Stomach (tissue), 9 donors: ENCODE data around the gene LRRC72. TPM values are rescaled to one million over a fixed set of nuclear protein-coding genes. Genes with fewer than 3 reads are reported as not detected.
A peak's percentile ranks its signal among the peaks of the same experiment; 100 is the strongest.

Experiments
- DNase-seq, 2 donors: peaks; one replicate each; pipeline versions ENCODE4 v3.0.0 to v3.0.0-alpha.2; 2013 to 2019
- H3K27ac ChIP-seq, 5 donors: fragments of 200-600 bp in 4 of 5; sonication (generic) in 4 of 5; one replicate each; pipeline ENCODE4 v1.5.1; 2013 to 2019; ENCODE audit warnings: mild to moderate bottlenecking in 1 of 5, moderate library complexity in 1 of 5
- H3K27me3 ChIP-seq, 3 donors: fragments of 200-600 bp; sonication (generic); one replicate each; pipeline ENCODE4 v1.5.1; 2017 to 2019; ENCODE audit warnings: mixed run types in 1 of 3
- H3K36me3 ChIP-seq, 4 donors: fragments of 200-600 bp; sonication (generic); 1 replicate in 3 of 4; 2 replicates in 1 of 4; pipeline ENCODE4 v1.5.1; 2016 to 2019
- H3K4me1 ChIP-seq, 4 donors: fragments of 200-600 bp; sonication (generic); one replicate each; pipeline ENCODE4 v1.5.1; 2016 to 2019
- H3K4me3 ChIP-seq, 4 donors: fragments of 200-600 bp; sonication (generic) in 3 of 4; one replicate each; pipeline ENCODE4 v1.5.1; 2016 to 2019; ENCODE audit warnings: mild to moderate bottlenecking in 1 of 4
- H3K9me3 ChIP-seq, 4 donors: fragments of 200-600 bp; sonication (generic); one replicate each; pipeline ENCODE4 v1.5.1; 2016 to 2019
- EP300 ChIP-seq: sonication (generic); formaldehyde crosslinking; IDR thresholded peaks from one replicate; pipeline ENCODE4 v1.6.1; 2017; ENCODE audit warnings: antibody characterized with exemption
- POLR2A ChIP-seq, 4 donors: fragments of 450-650 bp; IDR thresholded peaks; one replicate each; pipeline ENCODE4 v1.6.1; 2016; ENCODE audit warnings: antibody characterized with exemption in 4 of 4, control low read depth in 2 of 4, mild to moderate bottlenecking in 1 of 4, moderate library complexity in 1 of 4
- POLR2AphosphoS5 ChIP-seq, 3 donors: sonication (generic); formaldehyde crosslinking; IDR thresholded peaks; one replicate each; pipeline ENCODE4 v1.6.1; 2016; ENCODE audit warnings: antibody characterized with exemption in 3 of 3
- WGBS, 5 donors: extraction: QIAGEN DNeasy Blood & Tissue Kit in 3 of 5; methylation state at CpG; one replicate each; pipeline versions ENCODE4 v1.1.5 to v1.1.7; 2013 to 2018; 5-methylcytosine and 5-hydroxymethylcytosine counted together
- intact Hi-C: fragments of 100-400 bp; cut with DNase I; formaldehyde crosslinking; loops from one replicate; pipeline ENCODE4 v1.15.1; 2023; ENCODE audit warnings: low total_unique reads
- polyA plus RNA-seq, 3 donors: library from polyadenylated mRNA; stranded (reverse); fragments of 200-250 nt; gene quantifications; one replicate each; pipeline ENCODE4 v1.2.3, GENCODE V29; 2013
- total RNA-seq, 5 donors: library from RNA; depleted of rRNA; stranded (reverse); fragments of >200 nt; gene quantifications; one replicate each; pipeline versions ENCODE4 v1.1.0 to v1.2.3, GENCODE V29; 2014 to 2016
- TF ChIP-seq, protein P1 (sequence below), 7 experiments: fragments of 450-650 bp in 4 of 7; fragments of 200-600 bp in 3 of 7; sonication (generic) in 3 of 7; IDR thresholded peaks; one replicate each; pipeline ENCODE4 v1.5.1; 2016 to 2019; ENCODE audit warnings: antibody characterized with exemption in 7 of 7, control low read depth in 2 of 7, mild to moderate bottlenecking in 1 of 7
- donor health status: healthy with polysubstance abuse.
- donor health status: Bipolar disorder and iron deficiency.
- donor health status: healthy.

The LRRC72 gene
- total and polyA plus RNA-seq, 8 donors: not detected

DNA sequence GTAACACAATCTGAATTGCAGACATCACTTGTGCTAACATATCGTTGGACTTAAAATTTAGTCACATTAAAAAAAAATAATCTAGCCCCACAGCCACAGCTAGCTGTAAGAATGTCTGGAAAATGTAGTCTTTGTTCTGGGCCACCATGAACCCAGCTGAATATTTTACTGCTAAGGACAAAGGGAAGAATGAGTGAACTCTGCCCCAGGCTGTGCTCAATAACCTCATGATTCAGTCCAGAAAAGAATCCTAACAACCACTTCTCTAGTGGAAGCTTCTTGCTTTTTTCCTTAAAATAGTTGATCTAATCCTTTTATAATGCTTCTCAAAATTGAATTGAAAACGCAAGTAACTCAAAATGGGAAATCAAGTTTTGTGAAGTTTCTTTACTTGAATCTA, 35.5 kb upstream of the LRRC72 start:
- peak in 1 of 2 donors; percentile 12 for DNase-seq
- Histone ChIP-seq H3K4me1 (peaks cover 0 to 10% (median 0%) of the 10 kb centered on the region in 4 donors), H3K4me3 (no peak overlapping the region), H3K27ac (no peak overlapping the region), H3K27me3 (no peaks in the 10 kb centered on the region), H3K36me3 (no peaks in the 10 kb centered on the region), H3K9me3 (no peaks in the 10 kb centered on the region)
- WGBS, 5 donors: 64 to 87% (median 83%) methylated on average over 2 of the region's 2 CpGs
- intact Hi-C loops: no loop called here
- TF ChIP-seq, protein P1, sequence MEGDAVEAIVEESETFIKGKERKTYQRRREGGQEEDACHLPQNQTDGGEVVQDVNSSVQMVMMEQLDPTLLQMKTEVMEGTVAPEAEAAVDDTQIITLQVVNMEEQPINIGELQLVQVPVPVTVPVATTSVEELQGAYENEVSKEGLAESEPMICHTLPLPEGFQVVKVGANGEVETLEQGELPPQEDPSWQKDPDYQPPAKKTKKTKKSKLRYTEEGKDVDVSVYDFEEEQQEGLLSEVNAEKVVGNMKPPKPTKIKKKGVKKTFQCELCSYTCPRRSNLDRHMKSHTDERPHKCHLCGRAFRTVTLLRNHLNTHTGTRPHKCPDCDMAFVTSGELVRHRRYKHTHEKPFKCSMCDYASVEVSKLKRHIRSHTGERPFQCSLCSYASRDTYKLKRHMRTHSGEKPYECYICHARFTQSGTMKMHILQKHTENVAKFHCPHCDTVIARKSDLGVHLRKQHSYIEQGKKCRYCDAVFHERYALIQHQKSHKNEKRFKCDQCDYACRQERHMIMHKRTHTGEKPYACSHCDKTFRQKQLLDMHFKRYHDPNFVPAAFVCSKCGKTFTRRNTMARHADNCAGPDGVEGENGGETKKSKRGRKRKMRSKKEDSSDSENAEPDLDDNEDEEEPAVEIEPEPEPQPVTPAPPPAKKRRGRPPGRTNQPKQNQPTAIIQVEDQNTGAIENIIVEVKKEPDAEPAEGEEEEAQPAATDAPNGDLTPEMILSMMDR (IDR thresholded peaks at IDR 0.05): no peak
- TF ChIP-seq EP300: no peak
- TF ChIP-seq POLR2AphosphoS5 (IDR thresholded peaks at IDR 0.05): no peak
- no peak for TF ChIP-seq POLR2A (IDR thresholded peaks at IDR 0.05)

DNA sequence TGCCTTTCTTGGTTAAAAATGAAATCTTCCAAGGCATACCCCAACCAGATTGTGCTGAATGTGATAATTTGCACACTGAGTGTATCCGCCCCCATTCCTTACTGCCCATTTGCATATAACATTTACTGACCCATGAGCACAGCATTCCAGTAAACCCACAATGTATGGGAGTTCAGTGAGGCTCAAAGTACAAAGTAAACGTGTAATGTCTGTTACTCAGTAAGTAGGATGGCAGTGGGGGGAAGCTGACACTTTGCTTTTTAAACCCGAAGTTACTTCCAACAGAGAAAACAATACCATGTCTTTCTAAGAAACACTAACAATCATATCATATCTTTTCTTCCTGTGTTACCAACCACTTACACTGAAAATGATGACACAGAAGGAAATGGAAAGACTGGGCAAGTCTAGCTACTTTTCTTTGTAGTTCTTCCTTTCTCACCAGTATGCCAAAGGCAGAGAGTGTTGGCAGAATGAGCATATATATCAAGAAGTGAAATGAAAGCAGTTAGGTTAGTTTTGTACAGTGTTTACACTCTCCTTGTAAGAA, 34.0 kb upstream of the LRRC72 start:
- Histone ChIP-seq H3K27me3 (no peaks in the 10 kb centered on the region), H3K9me3 (no peaks in the 10 kb centered on the region), H3K36me3 (no peaks in the 10 kb centered on the region), H3K4me3 (no peak overlapping the region), H3K27ac (no peak overlapping the region), H3K4me1 (peaks cover 0 to 10% (median 0%) of the 10 kb centered on the region in 4 donors)
- WGBS, 5 donors: 27 to 56% (median 36%) methylated on average over 3 of the region's 3 CpGs
- TF ChIP-seq, protein P1 (IDR thresholded peaks at IDR 0.05): no peak
- no peak for TF ChIP-seq POLR2A (IDR thresholded peaks at IDR 0.05)
- TF ChIP-seq EP300: no peak
- DNase-seq: peak in 1 of 2 donors; percentile 53
- intact Hi-C loops: no loop called here

DNA sequence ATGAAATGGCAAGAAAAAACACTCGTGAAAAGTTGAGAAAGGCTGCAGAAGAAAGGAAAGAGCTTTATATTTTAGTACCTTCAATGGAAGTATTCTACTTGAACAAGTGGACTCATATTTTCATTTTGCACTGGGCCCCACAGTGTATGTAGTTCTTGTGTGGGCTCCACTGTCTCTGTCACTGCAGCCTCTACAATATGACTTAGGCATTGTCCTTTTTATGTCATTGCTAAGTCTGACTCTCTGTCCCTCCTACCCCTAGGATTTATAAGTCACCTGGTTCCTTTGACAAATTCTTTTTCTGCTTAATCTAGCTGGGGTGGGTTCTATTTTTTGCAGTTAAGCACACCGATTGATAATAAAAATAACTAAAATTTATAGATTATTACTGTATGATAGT, 33.4 kb upstream of the LRRC72 start:
- Histone ChIP-seq H3K36me3 (no peaks in the 10 kb centered on the region), H3K4me1 (peaks cover 0 to 10% (median 0%) of the 10 kb centered on the region in 4 donors), H3K4me3 (no peak overlapping the region), H3K27ac (no peak overlapping the region), H3K9me3 (no peaks in the 10 kb centered on the region), H3K27me3 (no peaks in the 10 kb centered on the region)
- no peak for DNase-seq
- intact Hi-C loops: no loop called here
- no peak for TF ChIP-seq POLR2A (IDR thresholded peaks at IDR 0.05)
- TF ChIP-seq EP300: no peak
- no peak for TF ChIP-seq POLR2AphosphoS5 (IDR thresholded peaks at IDR 0.05)
- TF ChIP-seq, protein P1 (IDR thresholded peaks at IDR 0.05): no peak
- 61 to 83% (median 81%) methylated on average over 2 of the region's 2 CpGs for WGBS, 5 donors

DNA sequence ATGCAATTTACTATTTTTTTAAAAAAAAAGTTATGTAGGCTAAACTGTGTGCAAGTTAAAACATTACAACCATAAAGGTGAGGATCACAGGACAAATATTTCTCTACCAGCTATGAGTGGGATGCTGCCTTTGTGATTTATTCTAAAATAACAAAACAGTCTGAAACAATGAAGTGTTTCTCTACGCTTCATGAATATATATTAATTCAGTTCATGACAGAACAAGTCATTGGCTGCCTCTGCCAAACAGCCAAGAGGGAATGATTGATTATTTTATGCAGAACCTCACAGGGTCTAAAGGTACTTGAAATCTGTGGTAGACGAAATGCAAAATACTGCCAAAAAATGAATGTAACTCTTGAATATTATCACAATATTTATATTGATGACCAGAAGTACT, 32.1 kb upstream of the LRRC72 start:
- WGBS, 5 donors: 71 to 86% (median 78%) methylated on average over 2 of the region's 2 CpGs
- no peak overlapping the region for H3K4me3 ChIP-seq
- no peaks in the 10 kb centered on the region for H3K36me3 ChIP-seq
- no peak overlapping the region for H3K27ac ChIP-seq
- no peaks in the 10 kb centered on the region for H3K9me3 ChIP-seq
- no peak for TF ChIP-seq POLR2A (IDR thresholded peaks at IDR 0.05)
- TF ChIP-seq, protein P1 (IDR thresholded peaks at IDR 0.05): no peak
- no peak for DNase-seq
- H3K4me1 ChIP-seq: peaks cover 0 to 10% (median 0%) of the 10 kb centered on the region in 4 donors
- intact Hi-C loops: no loop called here
- no peaks in the 10 kb centered on the region for H3K27me3 ChIP-seq
